ENCODE data around the gene COL24A1. TPM values are rescaled to one million over a fixed set of nuclear protein-coding genes. Genes with fewer than 3 reads are reported as not detected.

COL24A1 gene
- total RNA-seq, 4 donors from 2014 or later, result 0.12 to 1.1 (median 0.58) TPM

DNA sequence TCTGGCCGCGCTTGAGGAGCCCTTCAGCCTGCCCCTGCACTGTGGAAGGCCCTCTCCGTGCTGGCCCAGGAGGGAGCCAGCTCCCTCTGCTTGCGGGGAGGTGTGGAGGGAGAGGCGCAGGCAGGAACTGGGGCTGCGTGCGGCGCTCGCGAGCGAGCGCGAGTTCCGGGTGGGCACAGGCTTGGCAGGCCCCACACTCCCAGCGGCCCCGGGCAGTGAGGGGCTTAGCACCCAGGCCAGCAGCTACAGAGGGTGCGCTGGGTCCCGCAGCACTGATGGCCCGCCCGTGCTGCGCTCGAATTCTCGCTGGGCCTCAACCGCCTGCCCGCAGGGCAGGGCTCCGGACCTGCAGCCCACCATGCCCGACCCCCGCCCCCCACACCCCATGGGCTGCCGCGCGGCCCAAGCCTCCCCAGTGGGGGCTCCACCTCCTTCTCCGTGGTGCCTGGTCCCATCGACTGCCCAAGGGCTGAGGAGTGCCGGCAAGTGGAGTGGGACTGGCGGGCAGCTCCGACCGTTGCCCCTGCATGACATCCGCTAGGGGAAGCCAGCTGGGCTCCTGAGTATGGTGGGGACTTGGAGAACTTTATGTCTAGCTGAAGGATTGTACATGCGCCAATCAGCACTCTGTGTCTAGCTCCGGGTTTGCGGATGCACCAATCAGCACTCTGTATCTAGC, 46.0 kb downstream of the COL24A1 start:
- DNase-seq (ENCODE audit: low spot score) (no peak), ATAC-seq (ENCODE audit: low FRiP score) (no peak)
- TF ChIP-seq, protein P1, sequence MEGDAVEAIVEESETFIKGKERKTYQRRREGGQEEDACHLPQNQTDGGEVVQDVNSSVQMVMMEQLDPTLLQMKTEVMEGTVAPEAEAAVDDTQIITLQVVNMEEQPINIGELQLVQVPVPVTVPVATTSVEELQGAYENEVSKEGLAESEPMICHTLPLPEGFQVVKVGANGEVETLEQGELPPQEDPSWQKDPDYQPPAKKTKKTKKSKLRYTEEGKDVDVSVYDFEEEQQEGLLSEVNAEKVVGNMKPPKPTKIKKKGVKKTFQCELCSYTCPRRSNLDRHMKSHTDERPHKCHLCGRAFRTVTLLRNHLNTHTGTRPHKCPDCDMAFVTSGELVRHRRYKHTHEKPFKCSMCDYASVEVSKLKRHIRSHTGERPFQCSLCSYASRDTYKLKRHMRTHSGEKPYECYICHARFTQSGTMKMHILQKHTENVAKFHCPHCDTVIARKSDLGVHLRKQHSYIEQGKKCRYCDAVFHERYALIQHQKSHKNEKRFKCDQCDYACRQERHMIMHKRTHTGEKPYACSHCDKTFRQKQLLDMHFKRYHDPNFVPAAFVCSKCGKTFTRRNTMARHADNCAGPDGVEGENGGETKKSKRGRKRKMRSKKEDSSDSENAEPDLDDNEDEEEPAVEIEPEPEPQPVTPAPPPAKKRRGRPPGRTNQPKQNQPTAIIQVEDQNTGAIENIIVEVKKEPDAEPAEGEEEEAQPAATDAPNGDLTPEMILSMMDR (IDR thresholded peaks at IDR 0.05), result no peak

DNA sequence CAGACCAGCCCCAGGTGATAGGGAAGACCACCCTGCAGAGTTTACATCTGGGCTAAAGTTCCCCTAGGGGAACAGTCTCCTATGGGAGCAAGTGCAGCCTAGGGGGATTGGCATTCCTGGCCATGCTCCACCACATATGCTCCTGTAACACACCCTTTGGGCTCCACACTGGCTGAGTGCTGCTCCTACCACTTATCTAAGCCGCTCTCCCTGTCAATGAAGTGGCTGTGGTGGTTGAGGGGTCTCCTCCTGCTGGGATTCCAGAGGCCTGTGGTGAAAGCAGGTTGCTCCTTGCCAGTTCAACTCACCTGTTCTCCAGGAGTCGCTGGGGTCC, 51.1 kb downstream of the COL24A1 start:
- DNase-seq (ENCODE audit: low spot score) (no peak), ATAC-seq (ENCODE audit: low FRiP score) (no peak)
- TF ChIP-seq, protein P1 (IDR thresholded peaks at IDR 0.05), result no peak

- DNase-seq (ENCODE audit: low spot score) (no peak), ATAC-seq (ENCODE audit: low FRiP score) (peak; percentile 37)
- TF ChIP-seq, protein P1 (IDR thresholded peaks at IDR 0.05), result no peak
Observed at GRCh38 chr1:86104606-86105532, 51.7 kb downstream of the COL24A1 start.

GRCh38 chr1:86101616-86102015, 55.0 kb downstream of the COL24A1 start:
- DNase-seq (ENCODE audit: low spot score) (no peak), ATAC-seq (ENCODE audit: low FRiP score) (no peak)
- TF ChIP-seq, protein P1 (IDR thresholded peaks at IDR 0.05), result no peak

GRCh38 chr1:86100401-86100800, 56.2 kb downstream of the COL24A1 start:
- DNase-seq (ENCODE audit: low spot score), result no peak
- no peak for ATAC-seq (ENCODE audit: low FRiP score)
- TF ChIP-seq, protein P1 (IDR thresholded peaks at IDR 0.05), result no peak

- TF ChIP-seq, protein P1 (IDR thresholded peaks at IDR 0.05), result no peak
- no peak for ATAC-seq (ENCODE audit: low FRiP score)
Observed at GRCh38 chr1:86089765-86090164, 66.8 kb downstream of the COL24A1 start.

More at GRCh38 chr1:86089765-86090164, 66.8 kb downstream of the COL24A1 start:
- DNase-seq (ENCODE audit: low spot score), result no peak
